Fibroblast of mammary gland (primary cell): ENCODE measurements around the gene VPS50.

Experiments used
- DNase-seq: peaks from one replicate; pipeline ENCODE4 v3.0.0-alpha.2; 2010; ENCODE audit warnings: low read depth
- H3K4me3 ChIP-seq: 2 replicates; pipeline ENCODE4 v1.5.1; 2011; ENCODE audit warnings: low read depth, mild to moderate bottlenecking, low read length, moderate library complexity; ENCODE audit not compliant: control insufficient read depth
- TF ChIP-seq, protein P1 (sequence below): conservative IDR thresholded peaks from 2 replicates; pipeline ENCODE4 v1.5.1; 2011; ENCODE audit warnings: low read depth, low read length, inconsistent platforms; ENCODE audit not compliant: control insufficient read depth, insufficient read depth

Gene VPS50

DNA sequence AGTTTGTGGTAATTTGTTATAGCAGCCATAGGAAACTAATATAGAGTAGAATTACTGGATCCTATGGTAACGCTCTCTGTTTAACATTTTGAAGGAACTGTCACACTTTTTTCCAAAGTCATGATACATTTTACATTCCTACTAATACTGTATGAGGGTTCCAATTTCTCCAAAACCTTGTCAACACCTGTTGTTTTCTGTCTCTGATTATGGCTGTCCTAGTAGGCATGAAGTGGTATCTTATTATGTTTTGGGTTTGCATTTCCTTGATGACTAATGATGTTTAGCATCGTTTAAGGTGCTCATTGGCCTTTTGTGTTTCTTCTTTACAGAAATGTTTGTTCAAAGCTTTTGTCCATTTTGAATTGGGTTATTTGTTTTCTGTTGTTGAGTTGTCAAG lies 69.6 kb downstream of the VPS50 start:
- DNase-seq: no peak
- TF ChIP-seq, protein P1, sequence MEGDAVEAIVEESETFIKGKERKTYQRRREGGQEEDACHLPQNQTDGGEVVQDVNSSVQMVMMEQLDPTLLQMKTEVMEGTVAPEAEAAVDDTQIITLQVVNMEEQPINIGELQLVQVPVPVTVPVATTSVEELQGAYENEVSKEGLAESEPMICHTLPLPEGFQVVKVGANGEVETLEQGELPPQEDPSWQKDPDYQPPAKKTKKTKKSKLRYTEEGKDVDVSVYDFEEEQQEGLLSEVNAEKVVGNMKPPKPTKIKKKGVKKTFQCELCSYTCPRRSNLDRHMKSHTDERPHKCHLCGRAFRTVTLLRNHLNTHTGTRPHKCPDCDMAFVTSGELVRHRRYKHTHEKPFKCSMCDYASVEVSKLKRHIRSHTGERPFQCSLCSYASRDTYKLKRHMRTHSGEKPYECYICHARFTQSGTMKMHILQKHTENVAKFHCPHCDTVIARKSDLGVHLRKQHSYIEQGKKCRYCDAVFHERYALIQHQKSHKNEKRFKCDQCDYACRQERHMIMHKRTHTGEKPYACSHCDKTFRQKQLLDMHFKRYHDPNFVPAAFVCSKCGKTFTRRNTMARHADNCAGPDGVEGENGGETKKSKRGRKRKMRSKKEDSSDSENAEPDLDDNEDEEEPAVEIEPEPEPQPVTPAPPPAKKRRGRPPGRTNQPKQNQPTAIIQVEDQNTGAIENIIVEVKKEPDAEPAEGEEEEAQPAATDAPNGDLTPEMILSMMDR: no peak
- H3K4me3 ChIP-seq: no peak overlapping the region

DNA sequence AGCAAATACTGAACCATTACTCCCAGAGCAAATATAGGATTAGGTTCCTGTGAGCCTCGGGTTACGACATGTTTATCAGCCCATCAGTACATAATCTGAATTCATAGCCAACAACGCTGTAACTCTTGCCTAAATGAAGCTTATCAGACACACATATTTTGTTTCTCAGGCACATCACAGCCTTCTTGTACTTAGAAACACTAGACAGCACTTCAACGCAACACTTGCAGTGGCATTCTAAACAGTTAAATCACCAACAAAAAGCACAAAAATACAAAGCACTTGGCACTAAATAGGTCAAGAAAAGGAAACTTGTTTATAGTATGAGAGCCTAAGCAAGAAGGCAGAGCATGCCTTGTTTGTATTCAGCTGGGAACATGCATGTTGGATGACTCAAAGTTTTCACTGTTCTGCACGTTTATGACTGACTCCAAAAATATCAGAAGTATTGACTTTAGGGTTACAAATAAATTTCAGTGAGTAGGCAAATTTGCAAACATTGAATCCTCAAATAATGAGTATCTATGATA lies 75.0 kb downstream of the VPS50 start:
- H3K4me3 ChIP-seq: no peak overlapping the region
- DNase-seq: peak; percentile 79
- TF ChIP-seq, protein P1: no peak

DNA sequence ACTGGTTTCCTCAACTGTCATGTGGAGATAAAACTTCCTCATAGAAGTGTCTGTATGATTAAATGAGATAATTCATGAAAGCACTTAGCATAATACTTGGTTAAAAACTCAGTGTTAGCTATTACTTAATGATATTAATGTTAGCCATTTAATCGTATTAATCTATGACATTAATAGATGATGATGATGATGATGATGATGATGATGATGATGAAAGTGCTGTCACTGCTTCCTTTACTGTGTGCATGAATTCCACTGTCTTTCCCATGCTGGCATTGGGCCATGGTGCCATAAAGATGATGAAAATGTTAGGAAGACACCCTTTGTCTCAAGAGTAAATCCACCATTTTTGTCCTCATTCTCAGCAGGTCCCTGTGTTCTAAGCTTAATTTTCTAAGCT lies 75.8 kb downstream of the VPS50 start:
- TF ChIP-seq, protein P1: no peak
- no peak overlapping the region for H3K4me3 ChIP-seq
- no peak for DNase-seq

DNA sequence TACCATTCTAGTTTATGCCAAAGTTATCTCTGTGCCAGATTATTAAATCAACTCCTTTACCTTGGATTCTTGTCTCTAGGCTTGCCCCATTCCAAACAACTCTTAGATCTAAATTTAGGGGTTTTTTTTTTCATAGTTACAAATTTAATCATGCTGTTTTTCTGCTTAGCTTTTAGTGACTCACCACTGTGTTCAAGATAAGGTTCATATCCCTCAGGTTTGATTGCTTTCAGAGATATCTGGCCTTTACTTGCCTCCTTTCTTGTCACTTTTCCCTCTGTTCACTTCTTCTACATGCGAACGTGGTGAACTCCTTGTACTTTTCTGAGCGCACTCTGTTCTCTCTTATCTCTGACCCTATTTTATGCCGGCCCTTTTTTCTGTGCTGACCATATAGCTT lies 78.2 kb downstream of the VPS50 start:
- H3K4me3 ChIP-seq: no peak overlapping the region
- TF ChIP-seq, protein P1: no peak
- DNase-seq: peak; percentile 3

DNA sequence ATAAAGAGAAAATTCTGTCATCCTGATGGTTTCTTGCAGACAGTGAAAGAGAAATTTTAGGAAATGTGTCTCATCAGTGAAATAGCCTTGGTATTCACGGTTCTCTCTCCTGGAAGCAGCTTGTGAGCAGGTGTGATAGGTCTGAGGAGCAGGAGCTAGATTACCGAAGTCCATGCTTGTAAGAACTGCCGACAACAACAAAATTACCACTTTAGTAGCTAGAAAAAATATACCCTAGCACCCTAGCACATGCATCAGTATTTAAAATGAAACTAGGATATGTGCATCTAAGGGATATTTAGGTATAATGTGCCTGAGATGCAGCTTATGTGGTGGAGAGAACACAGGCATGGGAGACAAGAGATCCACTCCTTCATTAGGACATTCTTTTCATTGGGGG lies 82.3 kb downstream of the VPS50 start:
- no peak overlapping the region for H3K4me3 ChIP-seq
- TF ChIP-seq, protein P1: no peak
- no peak for DNase-seq

DNA sequence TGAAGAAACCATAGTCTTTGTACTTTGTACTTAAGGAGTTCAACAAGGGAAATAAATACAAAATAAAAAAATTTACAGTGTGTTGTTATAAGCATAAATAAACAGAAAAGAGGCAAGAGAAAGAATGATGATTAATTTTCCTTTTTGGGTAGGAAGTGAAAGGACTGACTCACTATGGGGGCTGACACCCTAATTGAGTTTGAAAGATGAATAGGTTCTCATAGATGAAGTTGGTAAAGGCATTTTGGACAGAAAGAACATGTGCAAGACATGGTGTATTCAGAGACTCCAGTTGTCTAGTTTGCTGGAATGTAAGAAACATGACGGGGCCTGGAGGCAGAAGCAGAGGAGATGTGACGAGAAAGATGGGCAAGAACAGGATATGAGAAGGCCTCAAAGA lies 83.7 kb downstream of the VPS50 start:
- H3K4me3 ChIP-seq: no peak overlapping the region
- TF ChIP-seq, protein P1: no peak
- peak; percentile 18 for DNase-seq

DNA sequence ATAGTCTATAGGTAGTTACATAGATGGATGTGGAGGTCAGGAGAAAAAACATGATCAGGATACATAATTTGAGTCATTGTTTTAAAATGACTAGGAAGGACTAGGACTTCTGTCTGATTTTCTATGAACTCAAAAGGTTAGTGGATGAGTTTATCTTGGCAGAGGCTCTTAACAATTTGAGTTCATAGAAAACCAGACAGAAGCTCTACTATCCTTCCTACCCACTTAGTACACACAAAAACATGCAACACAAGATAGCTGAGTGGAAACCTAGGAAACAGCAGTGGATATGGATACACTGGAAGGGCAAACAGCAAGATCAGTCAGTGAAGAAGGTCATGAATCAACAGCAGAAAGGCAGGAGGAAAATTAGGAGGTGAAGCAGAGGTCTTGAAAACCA lies 84.6 kb downstream of the VPS50 start:
- peak; percentile 29 for DNase-seq
- no peak overlapping the region for H3K4me3 ChIP-seq
- TF ChIP-seq, protein P1: no peak
